GM12865 (cell line): ENCODE measurements around the gene HRH1.

Experiments
- DNase-seq: peaks from one replicate; pipeline ENCODE4 v3.0.0; 2010; ENCODE audit warnings: low read depth
- H3K4me3 ChIP-seq: 2 replicates; pipeline ENCODE4 v1.5.1; 2011; ENCODE audit warnings: mild to moderate bottlenecking, low read depth, low read length, control low read depth
- CTCF ChIP-seq: IDR thresholded peaks from 2 replicates; pipeline ENCODE4 v1.5.1; 2011; ENCODE audit warnings: low read length, control low read depth, low read depth, inconsistent platforms; ENCODE audit not compliant: insufficient read depth; ENCODE audit errors: missing control alignments

The HRH1 gene

GRCh38 chr3:11302444-11302843 is 148.2 kb downstream of the HRH1 start:
- TF ChIP-seq CTCF: no peak
- no peak for DNase-seq

DNA sequence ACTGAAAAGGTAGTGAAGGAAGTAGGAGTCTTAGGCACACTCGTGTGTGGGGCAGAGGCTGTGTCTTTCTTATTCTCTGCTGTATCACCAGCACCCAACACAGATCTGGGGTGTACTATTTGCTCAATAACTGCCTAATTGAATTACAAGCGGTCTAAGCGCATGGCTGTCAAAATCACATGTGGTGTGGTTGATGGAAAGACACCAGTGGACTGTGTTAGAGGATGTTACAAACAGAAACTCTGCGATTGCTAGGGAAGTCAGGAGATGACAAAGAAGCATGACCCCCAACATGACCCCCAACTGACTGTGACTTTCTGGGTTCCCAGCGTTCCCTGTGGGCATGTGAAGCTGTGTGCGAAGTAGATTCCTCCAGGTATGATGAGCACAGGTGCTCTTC is 149.9 kb downstream of the HRH1 start:
- H3K4me3 ChIP-seq: no peak overlapping the region
- no peak for TF ChIP-seq CTCF
- no peak for DNase-seq

More at GRCh38 chr3:11302444-11302843, 148.2 kb downstream of the HRH1 start:
- no peak overlapping the region for H3K4me3 ChIP-seq

GRCh38 chr3:11305509-11305908 is 151.2 kb downstream of the HRH1 start:
- TF ChIP-seq CTCF: no peak
- no peak for DNase-seq
- no peak overlapping the region for H3K4me3 ChIP-seq

GRCh38 chr3:11306817-11307589 is 152.7 kb downstream of the HRH1 start:
- peak; percentile 42 for DNase-seq
- no peak for TF ChIP-seq CTCF
- H3K4me3 ChIP-seq: no peak overlapping the region

GRCh38 chr3:11307830-11308432 is 153.6 kb downstream of the HRH1 start:
- DNase-seq: no peak
- TF ChIP-seq CTCF: no peak
- H3K4me3 ChIP-seq: no peak overlapping the region

GRCh38 chr3:11310258-11310657 is 156.0 kb downstream of the HRH1 start:
- DNase-seq: no peak
- no peak for TF ChIP-seq CTCF
- H3K4me3 ChIP-seq: no peak overlapping the region

GRCh38 chr3:11312166-11312565 is 157.9 kb downstream of the HRH1 start:
- TF ChIP-seq CTCF: no peak
- DNase-seq: no peak
- H3K4me3 ChIP-seq: no peak overlapping the region
